Loucy (cell line): Measurements from ENCODE around the gene DBI.
A peak's percentile ranks its signal among the peaks of the same experiment; 100 is the strongest.

Experiments
- H2AFZ ChIP-seq: fragments of 200-600 bp; sonication (generic); 2 replicates; pipeline ENCODE4 v1.6.0; 2016; ENCODE audit warnings: antibody characterized with exemption, mild to moderate bottlenecking, low read length, moderate library complexity
- H3F3A ChIP-seq: fragments of 200-600 bp; 2 replicates; pipeline ENCODE4 v1.6.0; 2016; ENCODE audit warnings: antibody characterized with exemption, low read depth, mild to moderate bottlenecking
- H3K27me3 ChIP-seq: fragments of 200-600 bp; sonication (generic); 2 replicates; pipeline ENCODE4 v1.6.1; 2014; ENCODE audit warnings: low read length, mild to moderate bottlenecking; ENCODE audit not compliant: insufficient read depth, poor library complexity, severe bottlenecking
- H3K36me3 ChIP-seq: fragments of 200-600 bp; sonication (generic); 2 replicates; pipeline ENCODE4 v1.6.1; 2016; ENCODE audit warnings: low read length; ENCODE audit not compliant: insufficient read depth
- H3K4me1 ChIP-seq: fragments of 200-600 bp; sonication (generic); 2 replicates; pipeline ENCODE4 v1.5.1; 2014; ENCODE audit warnings: low read length, mild to moderate bottlenecking; ENCODE audit not compliant: insufficient read depth, poor library complexity, severe bottlenecking
- H3K4me2 ChIP-seq: fragments of 200-600 bp; sonication (generic); 2 replicates; pipeline ENCODE4 v1.6.0; 2014; ENCODE audit warnings: antibody characterized with exemption, low read length, low read depth, mild to moderate bottlenecking; ENCODE audit not compliant: poor library complexity, severe bottlenecking
- H3K4me3 ChIP-seq: fragments of 200-600 bp; sonication (generic); 2 replicates; pipeline ENCODE4 v1.5.1; 2014; ENCODE audit warnings: low read length, mild to moderate bottlenecking, mixed read lengths; ENCODE audit not compliant: poor library complexity, severe bottlenecking
- H3K79me2 ChIP-seq: fragments of 200-600 bp; sonication (generic); 2 replicates; pipeline ENCODE4 v1.6.1; 2014; ENCODE audit warnings: low read length; ENCODE audit not compliant: insufficient read depth
- H3K9ac ChIP-seq: fragments of 200-600 bp; sonication (generic); 2 replicates; pipeline ENCODE4 v1.6.0; 2014; ENCODE audit warnings: mild to moderate bottlenecking, low read depth, low read length, moderate library complexity; ENCODE audit not compliant: poor library complexity, severe bottlenecking
- H3K9me2 ChIP-seq: fragments of 200-600 bp; sonication (generic); replicated peaks from 2 replicates; pipeline ENCODE4 v1.6.1; 2016; ENCODE audit warnings: low read depth, low read length, mixed read lengths
- H3K9me3 ChIP-seq: fragments of 200-600 bp; sonication (generic); 2 replicates; pipeline ENCODE4 v1.6.1; 2014; ENCODE audit warnings: mild to moderate bottlenecking, antibody characterized with exemption, low read length, low read depth; ENCODE audit not compliant: insufficient read depth
- H4K20me1 ChIP-seq: fragments of 200-600 bp; sonication (generic); 2 replicates; pipeline ENCODE4 v1.6.0; 2014; ENCODE audit warnings: antibody characterized with exemption, low read length, mild to moderate bottlenecking; ENCODE audit not compliant: insufficient read depth, poor library complexity, severe bottlenecking
- EZH2phosphoT487 ChIP-seq: fragments of 200-600 bp; IDR thresholded peaks from 2 replicates; pipeline ENCODE4 v1.6.1; 2018; ENCODE audit warnings: antibody characterized with exemption, mild to moderate bottlenecking, moderate library complexity, borderline replicate concordance
- TF ChIP-seq, protein P1 (sequence below): fragments of 200-600 bp; sonication (generic); conservative IDR thresholded peaks from 2 replicates; pipeline ENCODE4 v1.5.1; 2014; ENCODE audit warnings: mild to moderate bottlenecking, antibody characterized with exemption, low read length

The DBI gene

DNA sequence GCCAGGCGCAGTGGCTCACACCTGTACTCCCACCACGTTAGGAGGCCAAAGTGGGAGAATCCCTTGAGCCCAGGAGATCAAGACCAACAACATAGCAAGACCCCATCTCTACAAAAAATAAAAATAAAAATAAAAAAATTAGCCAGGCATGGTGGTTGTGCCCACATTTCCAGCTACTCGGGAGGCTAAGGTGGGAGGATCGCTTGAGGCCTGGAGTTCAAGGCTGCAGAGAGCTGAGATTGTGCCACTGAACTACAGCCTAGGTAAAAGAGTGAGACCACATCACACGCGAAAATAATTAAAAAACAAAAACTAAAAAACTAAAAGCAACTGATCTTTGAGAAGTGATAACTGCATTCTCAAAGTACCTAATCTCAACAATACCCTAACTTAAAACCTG lies 2.0 kb upstream of the DBI start:
- Histone ChIP-seq H3K36me3 (peaks cover 6% of the 10 kb centered on the region; the same call in 1 of the 2 replicates), H3K27me3 (no peaks in the 10 kb centered on the region), H3K9me3 (no peaks in the 10 kb centered on the region), H3K4me1 (peaks cover 34% of the 10 kb centered on the region), H4K20me1 (peaks cover 32% of the 10 kb centered on the region), H3K9me2 (no peaks in the 10 kb centered on the region), H3F3A (no peaks in the 10 kb centered on the region), H3K9ac (peak overlapping the region; percentile 91), H3K4me2 (peak overlapping the region; percentile 97), H3K79me2 (peaks cover 55% of the 10 kb centered on the region), H2AFZ (no peak overlapping the region), H3K4me3 (peak overlapping the region; percentile 96)
- TF ChIP-seq, protein P1, sequence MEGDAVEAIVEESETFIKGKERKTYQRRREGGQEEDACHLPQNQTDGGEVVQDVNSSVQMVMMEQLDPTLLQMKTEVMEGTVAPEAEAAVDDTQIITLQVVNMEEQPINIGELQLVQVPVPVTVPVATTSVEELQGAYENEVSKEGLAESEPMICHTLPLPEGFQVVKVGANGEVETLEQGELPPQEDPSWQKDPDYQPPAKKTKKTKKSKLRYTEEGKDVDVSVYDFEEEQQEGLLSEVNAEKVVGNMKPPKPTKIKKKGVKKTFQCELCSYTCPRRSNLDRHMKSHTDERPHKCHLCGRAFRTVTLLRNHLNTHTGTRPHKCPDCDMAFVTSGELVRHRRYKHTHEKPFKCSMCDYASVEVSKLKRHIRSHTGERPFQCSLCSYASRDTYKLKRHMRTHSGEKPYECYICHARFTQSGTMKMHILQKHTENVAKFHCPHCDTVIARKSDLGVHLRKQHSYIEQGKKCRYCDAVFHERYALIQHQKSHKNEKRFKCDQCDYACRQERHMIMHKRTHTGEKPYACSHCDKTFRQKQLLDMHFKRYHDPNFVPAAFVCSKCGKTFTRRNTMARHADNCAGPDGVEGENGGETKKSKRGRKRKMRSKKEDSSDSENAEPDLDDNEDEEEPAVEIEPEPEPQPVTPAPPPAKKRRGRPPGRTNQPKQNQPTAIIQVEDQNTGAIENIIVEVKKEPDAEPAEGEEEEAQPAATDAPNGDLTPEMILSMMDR: no peak
- no peak for TF ChIP-seq EZH2phosphoT487

DNA sequence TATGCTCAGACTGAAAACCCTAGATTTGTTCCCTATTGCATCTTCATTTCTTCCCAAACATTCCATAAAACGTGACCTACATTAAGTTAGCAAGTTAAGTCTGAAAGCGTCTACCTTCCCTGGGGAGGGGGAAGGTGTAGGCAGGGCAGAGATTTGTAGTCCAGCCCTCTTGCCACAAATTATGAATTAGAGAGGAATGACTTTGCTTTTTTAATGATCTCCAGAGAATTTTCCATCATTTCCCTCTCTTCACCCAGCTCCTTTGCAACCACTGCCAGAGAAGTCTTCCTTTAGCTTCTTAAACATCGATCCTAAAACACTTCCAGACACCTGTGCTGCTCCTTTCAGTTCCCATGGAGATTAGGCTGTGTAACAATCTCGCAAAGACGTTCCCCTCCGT lies 1.3 kb upstream of the DBI start:
- peaks cover 10% of the 10 kb centered on the region; the same call in 1 of the 2 replicates for H3K36me3 ChIP-seq
- no peak for TF ChIP-seq EZH2phosphoT487
- TF ChIP-seq, protein P1: no peak
- no peaks in the 10 kb centered on the region for H3F3A ChIP-seq
- H3K9me3 ChIP-seq: no peaks in the 10 kb centered on the region
- H3K79me2 ChIP-seq: peaks cover 57% of the 10 kb centered on the region
- H3K4me1 ChIP-seq: peaks cover 34% of the 10 kb centered on the region
- H3K4me2 ChIP-seq: peak overlapping the region; percentile 97
- H2AFZ ChIP-seq: no peak overlapping the region
- H3K9me2 ChIP-seq: no peaks in the 10 kb centered on the region
- peaks cover 37% of the 10 kb centered on the region for H4K20me1 ChIP-seq
- H3K9ac ChIP-seq: peak overlapping the region; percentile 91
- H3K27me3 ChIP-seq: no peaks in the 10 kb centered on the region
- peak overlapping the region; percentile 96 for H3K4me3 ChIP-seq

DNA sequence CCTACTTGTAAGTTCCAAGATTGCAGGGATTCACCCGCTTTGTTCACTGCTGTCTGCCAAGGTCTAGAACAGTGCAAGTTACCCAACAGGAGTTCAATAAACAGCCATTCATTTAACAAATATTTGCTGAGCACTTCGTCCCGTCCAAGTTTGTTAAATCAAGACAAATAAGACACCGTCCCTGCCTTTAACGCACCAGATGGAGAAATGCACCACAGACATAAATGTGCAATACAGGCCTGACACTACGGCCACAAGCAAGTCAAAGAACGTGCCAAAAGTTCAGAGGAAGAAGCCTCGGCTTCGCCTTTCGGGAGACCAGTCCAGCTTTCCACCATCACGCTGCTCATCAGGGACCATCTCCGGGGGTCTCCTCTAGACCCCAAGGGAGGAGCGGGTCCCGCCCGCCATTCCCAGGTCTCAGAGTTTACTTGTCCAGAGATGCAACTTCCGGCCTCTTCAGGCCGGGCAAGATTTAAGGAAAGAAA lies 572 bp upstream of the DBI start:
- peaks cover 64% of the 10 kb centered on the region for H3K79me2 ChIP-seq
- H3K27me3 ChIP-seq: no peaks in the 10 kb centered on the region
- peak overlapping the region; percentile 76 for H2AFZ ChIP-seq
- no peaks in the 10 kb centered on the region for H3K9me3 ChIP-seq
- no peaks in the 10 kb centered on the region for H3F3A ChIP-seq
- H3K4me1 ChIP-seq: peaks cover 34% of the 10 kb centered on the region
- no peak for TF ChIP-seq EZH2phosphoT487
- TF ChIP-seq, protein P1: no peak
- H3K4me3 ChIP-seq: peak overlapping the region; percentile 96
- H3K4me2 ChIP-seq: peak overlapping the region; percentile 97
- peak overlapping the region; percentile 91 for H3K9ac ChIP-seq
- H3K9me2 ChIP-seq: no peaks in the 10 kb centered on the region
- peaks cover 38% of the 10 kb centered on the region for H4K20me1 ChIP-seq
- H3K36me3 ChIP-seq: peaks cover 18% of the 10 kb centered on the region; the same call in 1 of the 2 replicates
